ENCODE data around the gene ZNF169.
"Not testable (repeated sequence)": the region's sequence is repeated elsewhere in the genome, so short reads cannot be mapped to it uniquely, and the experiment has no call there.

DNA sequence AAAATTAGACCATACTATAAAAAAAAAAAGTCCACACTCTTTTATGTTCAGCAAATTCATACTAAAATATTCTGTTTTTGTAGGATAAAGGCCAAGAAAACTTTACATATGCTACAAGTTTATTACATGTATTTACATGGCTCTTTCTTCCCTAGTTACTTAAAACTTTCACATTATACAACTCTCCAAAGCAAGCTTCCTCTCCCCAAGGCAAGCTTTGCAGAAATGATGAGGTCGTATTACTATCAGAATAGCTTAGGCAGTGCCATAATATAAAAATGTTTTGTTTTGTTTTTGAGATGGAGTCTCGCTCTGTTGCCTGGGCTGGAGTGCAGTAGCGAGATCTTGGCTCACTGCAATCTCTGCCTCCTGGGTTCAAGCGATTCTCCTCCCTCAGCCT lies 77.3 kb downstream of the ZNF169 start:
- TF ChIP-seq, protein P1, sequence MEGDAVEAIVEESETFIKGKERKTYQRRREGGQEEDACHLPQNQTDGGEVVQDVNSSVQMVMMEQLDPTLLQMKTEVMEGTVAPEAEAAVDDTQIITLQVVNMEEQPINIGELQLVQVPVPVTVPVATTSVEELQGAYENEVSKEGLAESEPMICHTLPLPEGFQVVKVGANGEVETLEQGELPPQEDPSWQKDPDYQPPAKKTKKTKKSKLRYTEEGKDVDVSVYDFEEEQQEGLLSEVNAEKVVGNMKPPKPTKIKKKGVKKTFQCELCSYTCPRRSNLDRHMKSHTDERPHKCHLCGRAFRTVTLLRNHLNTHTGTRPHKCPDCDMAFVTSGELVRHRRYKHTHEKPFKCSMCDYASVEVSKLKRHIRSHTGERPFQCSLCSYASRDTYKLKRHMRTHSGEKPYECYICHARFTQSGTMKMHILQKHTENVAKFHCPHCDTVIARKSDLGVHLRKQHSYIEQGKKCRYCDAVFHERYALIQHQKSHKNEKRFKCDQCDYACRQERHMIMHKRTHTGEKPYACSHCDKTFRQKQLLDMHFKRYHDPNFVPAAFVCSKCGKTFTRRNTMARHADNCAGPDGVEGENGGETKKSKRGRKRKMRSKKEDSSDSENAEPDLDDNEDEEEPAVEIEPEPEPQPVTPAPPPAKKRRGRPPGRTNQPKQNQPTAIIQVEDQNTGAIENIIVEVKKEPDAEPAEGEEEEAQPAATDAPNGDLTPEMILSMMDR (IDR thresholded peaks at IDR 0.05; ENCODE audit: poor library complexity), result not testable (repeated sequence)
- TF ChIP-seq EZH2phosphoT487 (IDR thresholded peaks at IDR 0.05; ENCODE audit: low read depth, severe bottlenecking, unreplicated experiment), result not testable (repeated sequence)

Data from hepatocyte (in vitro differentiated cells).